Measurements from ENCODE around the gene SSBP3.

DNA sequence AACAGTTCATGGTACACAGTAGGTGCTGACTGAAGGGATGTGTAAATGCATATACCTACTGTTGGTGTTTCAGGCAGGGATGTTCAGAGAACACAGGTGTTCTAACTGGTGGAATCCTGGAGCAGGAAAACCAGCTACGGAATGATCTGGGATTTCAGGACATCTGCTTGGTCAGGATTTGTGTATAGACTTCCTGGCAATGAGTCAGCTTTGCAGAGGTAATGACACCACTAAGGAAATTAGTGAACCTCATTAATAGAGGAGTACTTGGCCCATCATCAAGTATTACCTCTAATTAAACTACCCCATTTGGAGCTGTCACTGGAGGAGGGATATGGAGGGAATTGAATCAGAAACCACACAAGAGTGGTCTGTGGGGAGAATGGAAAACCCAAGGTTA, 198.9 kb downstream of the SSBP3 start:
- TF ChIP-seq, protein P1, sequence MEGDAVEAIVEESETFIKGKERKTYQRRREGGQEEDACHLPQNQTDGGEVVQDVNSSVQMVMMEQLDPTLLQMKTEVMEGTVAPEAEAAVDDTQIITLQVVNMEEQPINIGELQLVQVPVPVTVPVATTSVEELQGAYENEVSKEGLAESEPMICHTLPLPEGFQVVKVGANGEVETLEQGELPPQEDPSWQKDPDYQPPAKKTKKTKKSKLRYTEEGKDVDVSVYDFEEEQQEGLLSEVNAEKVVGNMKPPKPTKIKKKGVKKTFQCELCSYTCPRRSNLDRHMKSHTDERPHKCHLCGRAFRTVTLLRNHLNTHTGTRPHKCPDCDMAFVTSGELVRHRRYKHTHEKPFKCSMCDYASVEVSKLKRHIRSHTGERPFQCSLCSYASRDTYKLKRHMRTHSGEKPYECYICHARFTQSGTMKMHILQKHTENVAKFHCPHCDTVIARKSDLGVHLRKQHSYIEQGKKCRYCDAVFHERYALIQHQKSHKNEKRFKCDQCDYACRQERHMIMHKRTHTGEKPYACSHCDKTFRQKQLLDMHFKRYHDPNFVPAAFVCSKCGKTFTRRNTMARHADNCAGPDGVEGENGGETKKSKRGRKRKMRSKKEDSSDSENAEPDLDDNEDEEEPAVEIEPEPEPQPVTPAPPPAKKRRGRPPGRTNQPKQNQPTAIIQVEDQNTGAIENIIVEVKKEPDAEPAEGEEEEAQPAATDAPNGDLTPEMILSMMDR (IDR thresholded peaks at IDR 0.05), result no peak
- no peak for TF ChIP-seq POLR2A (IDR thresholded peaks at IDR 0.05)

Measured in thyroid gland (tissue), 4 donors.